Glomerular visceral epithelial cell (primary cell): ENCODE measurements around the gene NTHL1.

Experiments
- DNase-seq: peaks from one replicate; pipeline ENCODE4 v3.0.0-alpha.2; 2016; ENCODE audit errors: extremely low spot score

Gene NTHL1

GRCh38 chr16:1993731-1994131, 53.9 kb downstream of the NTHL1 start:
- peak; percentile 69 for DNase-seq

- no peak for DNase-seq
Observed at GRCh38 chr16:1992704-1993317, 54.8 kb downstream of the NTHL1 start.

GRCh38 chr16:1991948-1992703, 55.5 kb downstream of the NTHL1 start:
- peak; percentile 68 for DNase-seq

- no peak for DNase-seq
Observed at GRCh38 chr16:1991588-1991947, 56.1 kb downstream of the NTHL1 start.

- no peak for DNase-seq
Observed at GRCh38 chr16:1991135-1991551, 56.5 kb downstream of the NTHL1 start.

- DNase-seq, result no peak
Observed at GRCh38 chr16:1990351-1991134, 57.1 kb downstream of the NTHL1 start.

GRCh38 chr16:1990101-1990350, 57.6 kb downstream of the NTHL1 start:
- DNase-seq, result no peak
